T-cell (primary cell): ENCODE measurements around the gene GTSE1. TPM values are rescaled to one million over a fixed set of nuclear protein-coding genes. Genes with fewer than 3 reads are reported as not detected.
"Not testable (repeated sequence)": the region's sequence is repeated elsewhere in the genome, so short reads cannot be mapped to it uniquely, and the experiment has no call there.

ENCODE experiments used
- ATAC-seq, 4 experiments: fragments of 200-7000 bp in 3 of 4; fragments of 150-1000 bp in 1 of 4; cut with Tn5 transposase; replicated peaks in 1 of 4; 1 replicate in 3 of 4; 2 replicates in 1 of 4; pipeline ENCODE4 v1.10.0; 2021; ENCODE audit warnings: moderate library complexity in 3 of 4, mild to moderate bottlenecking in 2 of 4, moderate number of reproducible peaks in 1 of 4
- CTCF ChIA-PET, 2 donors: fragments of 300-600 bp; sonication (Branson Sonifier 250); formaldehyde crosslinking; loops; one replicate each; lab custom pipeline; 2022; ENCODE audit warnings: antibody characterized with exemption in 2 of 2; lab: Charles Lee
- POLR2A ChIA-PET, 2 donors: fragments of 300-600 bp; sonication (Branson Sonifier 250); formaldehyde crosslinking; loops; one replicate each; lab custom pipeline; 2022; ENCODE audit warnings: antibody characterized with exemption in 2 of 2; lab: Charles Lee
- DNase-seq, 35 experiments: peaks; one replicate each; pipeline versions ENCODE4 v3.0.0 to v3.0.0-alpha.2; 2013 to 2023
- H3K27ac ChIP-seq: one replicate; pipeline ENCODE4 v1.5.1; 2013; ENCODE audit warnings: low read length
- H3K27me3 ChIP-seq, 2 experiments: replicated peaks in 1 of 2; 1 replicate in 1 of 2; 2 replicates in 1 of 2; pipeline versions ENCODE4 v1.6.1 to v1.7.0; 2013; ENCODE audit warnings: low read length in 1 of 2, mixed read lengths in 1 of 2; ENCODE audit not compliant: control insufficient read depth in 2 of 2, insufficient read depth in 2 of 2; ENCODE audit errors: extremely low read depth in 1 of 2
- H3K36me3 ChIP-seq, 2 donors: 1 replicate in 1 of 2; 2 replicates in 1 of 2; pipeline versions ENCODE4 v1.6.1 to v1.7.0; 2013; ENCODE audit warnings: low read length in 1 of 2; ENCODE audit not compliant: control insufficient read depth in 2 of 2, insufficient read depth in 1 of 2; ENCODE audit errors: extremely low read depth in 1 of 2
- H3K4me1 ChIP-seq, 2 experiments: 1 replicate in 1 of 2; 2 replicates in 1 of 2; pipeline versions ENCODE4 v1.6.1 to v1.7.0; 2013; ENCODE audit warnings: low read length in 2 of 2, mixed read lengths in 1 of 2; ENCODE audit not compliant: insufficient read depth in 2 of 2, control insufficient read depth in 1 of 2; ENCODE audit errors: extremely low read depth in 1 of 2
- H3K4me3 ChIP-seq, 2 donors: 1 replicate in 1 of 2; 2 replicates in 1 of 2; pipeline versions ENCODE4 v1.5.1 to v1.7.0; 2013; ENCODE audit warnings: mild to moderate bottlenecking in 2 of 2, low read length in 1 of 2, moderate library complexity in 1 of 2; ENCODE audit not compliant: control insufficient read depth in 1 of 2; ENCODE audit errors: extremely low read depth in 1 of 2
- H3K9me3 ChIP-seq: 2 replicates; pipeline ENCODE4 v1.7.0; 2013
- H3K27ac Mint-ChIP-seq, 2 donors: one replicate each; pipeline ENCODE4 v1.8.0; 2020 to 2021; ENCODE audit warnings: mild to moderate bottlenecking in 2 of 2, mixed read lengths in 2 of 2
- H3K27me3 Mint-ChIP-seq, 2 donors: one replicate each; pipeline ENCODE4 v1.8.0; 2021 to 2022; ENCODE audit warnings: mixed read lengths in 2 of 2
- H3K36me3 Mint-ChIP-seq: one replicate; pipeline ENCODE4 v1.8.0; 2021; ENCODE audit warnings: mixed read lengths
- H3K4me1 Mint-ChIP-seq, 3 donors: one replicate each; pipeline ENCODE4 v1.8.0; 2020 to 2022; ENCODE audit warnings: mixed read lengths in 3 of 3, mild to moderate bottlenecking in 1 of 3
- H3K4me3 Mint-ChIP-seq, 3 donors: one replicate each; pipeline ENCODE4 v1.8.0; 2020 to 2022; ENCODE audit warnings: mild to moderate bottlenecking in 3 of 3, mixed read lengths in 3 of 3, moderate library complexity in 3 of 3
- H3K9me3 Mint-ChIP-seq, 3 donors: one replicate each; pipeline ENCODE4 v1.8.0; 2020 to 2022; ENCODE audit warnings: mixed read lengths in 3 of 3
- WGBS: methylation state at CpG from one replicate; pipeline ENCODE4 v1.1.5; 2013; ENCODE audit warnings: missing lambda C conversion rate; ENCODE audit not compliant: insufficient coverage; 5-methylcytosine and 5-hydroxymethylcytosine counted together
- total RNA-seq, 35 experiments: library from RNA in 6 of 35; stranded (reverse) in 6 of 35; fragments of 120-200 nt in 1 of 35; gene quantifications; one replicate each; pipeline versions ENCODE4 v1.2.1 to v1.2.4 and lab custom pipeline; 2013 to 2026

Gene GTSE1
- total RNA-seq, 5 donors from 2014 or later (not counting 1 experiment from before 2014, with no cell fraction given), result 0.44 to 1.3 (median 0.61) TPM

DNA sequence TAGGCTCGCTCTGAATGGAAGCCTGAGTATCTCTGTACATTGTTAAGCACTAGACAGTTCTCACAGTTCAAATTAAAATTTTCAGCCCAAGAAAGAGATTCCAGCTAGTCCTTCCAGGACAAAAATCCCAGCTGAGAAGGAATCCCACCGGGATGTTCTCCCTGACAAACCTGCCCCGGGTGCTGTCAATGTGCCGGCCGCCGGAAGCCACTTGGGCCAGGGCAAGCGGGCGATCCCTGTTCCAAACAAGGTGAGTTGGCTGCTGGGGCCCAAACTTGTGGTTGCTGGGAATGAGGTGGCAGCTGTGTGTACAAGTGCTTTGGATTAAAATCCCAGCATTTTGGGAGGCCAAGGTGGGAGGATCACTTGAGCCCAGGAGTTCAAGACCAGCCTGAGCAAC, 15.4 kb downstream of the GTSE1 start:
- Histone ChIP-seq H3K9me3 (no peaks in the 10 kb centered on the region), H3K27ac (no peak overlapping the region), H3K4me3 (no peak overlapping the region), H3K36me3 (no peaks in the 10 kb centered on the region), H3K4me1 (peaks cover 0 to 3% of the 10 kb centered on the region in 2 experiments), H3K27me3 (no peaks in the 10 kb centered on the region)
- DNase-seq, result no peak
- POLR2A ChIA-PET, result no interaction called here
- no peak overlapping the region for H3K27ac Mint-ChIP-seq
- CTCF ChIA-PET, result interaction anchor here in 1 of 2 donors (1.3 kb wide), 1 partner anchor 16 kb away, joined by 3 read pairs; no protein-coding TSS in a partner anchor
- 98% methylated on average over 7 of the region's 8 CpGs for WGBS
- ATAC-seq, result no peak
- no peaks in the 10 kb centered on the region for H3K27me3 Mint-ChIP-seq
- no peaks in the 10 kb centered on the region for H3K36me3 Mint-ChIP-seq
- H3K4me3 Mint-ChIP-seq, result no peak overlapping the region
- H3K4me1 Mint-ChIP-seq, result no peaks in the 10 kb centered on the region
- no peaks in the 10 kb centered on the region for H3K9me3 Mint-ChIP-seq

DNA sequence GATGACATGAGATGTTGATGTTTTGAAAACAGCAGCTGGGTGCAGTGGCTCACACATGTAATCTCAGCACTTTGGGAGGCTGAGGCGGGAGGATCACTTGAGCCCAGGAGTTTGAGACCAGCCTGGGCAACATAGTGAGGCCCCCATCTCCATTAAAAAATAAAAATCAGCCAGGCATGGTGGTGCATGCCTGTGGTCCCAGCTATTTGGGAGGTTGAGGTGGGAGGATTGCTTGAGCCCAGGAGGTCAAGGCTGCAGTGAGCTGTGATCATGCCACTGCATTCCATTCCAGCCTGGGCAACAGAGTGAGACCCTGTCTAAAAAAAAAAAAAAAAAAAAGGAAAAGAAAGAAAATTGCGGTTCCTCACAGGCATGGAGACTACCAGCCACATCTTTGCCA, 16.2 kb downstream of the GTSE1 start:
- H3K4me3 Mint-ChIP-seq, H3K27ac Mint-ChIP-seq, H3K27me3 ChIP-seq, H3K4me1 ChIP-seq, H3K27me3 Mint-ChIP-seq, H3K36me3 Mint-ChIP-seq, H3K27ac ChIP-seq, DNase-seq, H3K4me1 Mint-ChIP-seq, ATAC-seq, H3K9me3 Mint-ChIP-seq, H3K36me3 ChIP-seq, H3K9me3 ChIP-seq, H3K4me3 ChIP-seq: not testable (repeated sequence)
- no CpG with 5 or more reads among the region's 2 CpGs for WGBS
- ChIA-PET CTCF (interaction anchor here (0.7 to 1.2 kb wide), 3 partner anchors 10 to 191 kb away, joined by 3 to 4 read pairs (median 3); no protein-coding TSS in a partner anchor), POLR2A (interaction anchor here in 1 of 2 donors (0.7 kb wide), 2 partner anchors 114 to 150 kb away, joined by 5 to 6 read pairs; no protein-coding TSS in a partner anchor)

DNA sequence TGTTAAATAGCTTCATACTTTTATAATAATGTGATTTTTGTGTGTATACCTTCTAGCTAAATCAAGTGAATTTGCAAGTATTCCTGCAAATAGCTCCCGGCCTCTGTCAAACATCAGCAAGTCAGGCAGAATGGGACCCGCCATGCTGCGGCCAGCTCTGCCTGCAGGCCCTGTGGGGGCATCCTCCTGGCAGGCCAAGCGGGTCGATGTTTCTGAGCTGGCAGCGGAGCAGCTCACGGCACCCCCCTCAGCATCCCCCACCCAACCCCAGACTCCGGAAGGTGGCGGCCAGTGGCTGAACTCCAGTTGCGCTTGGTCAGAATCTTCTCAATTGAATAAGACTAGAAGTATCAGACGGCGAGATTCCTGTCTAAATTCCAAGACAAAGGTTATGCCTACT, 19.3 kb downstream of the GTSE1 start:
- DNase-seq (no peak), ATAC-seq (no peak)
- 91% methylated on average over 9 of the region's 12 CpGs for WGBS
- Mint-ChIP-seq H3K4me3 (no peak overlapping the region), H3K27ac (no peak overlapping the region), H3K27me3 (no peaks in the 10 kb centered on the region), H3K9me3 (no peaks in the 10 kb centered on the region), H3K36me3 (no peaks in the 10 kb centered on the region), H3K4me1 (no peaks in the 10 kb centered on the region)
- Histone ChIP-seq H3K36me3 (no peaks in the 10 kb centered on the region), H3K9me3 (no peaks in the 10 kb centered on the region), H3K27ac (no peak overlapping the region), H3K4me3 (no peak overlapping the region), H3K4me1 (peaks cover 0 to 3% of the 10 kb centered on the region in 2 experiments), H3K27me3 (no peaks in the 10 kb centered on the region)
- ChIA-PET CTCF (interaction anchor here (0.6 to 1.9 kb wide), 6 partner anchors 194 to 476 kb away, joined by 3 to 8 read pairs (median 3); no protein-coding TSS in a partner anchor), POLR2A (no interaction called here)

DNA sequence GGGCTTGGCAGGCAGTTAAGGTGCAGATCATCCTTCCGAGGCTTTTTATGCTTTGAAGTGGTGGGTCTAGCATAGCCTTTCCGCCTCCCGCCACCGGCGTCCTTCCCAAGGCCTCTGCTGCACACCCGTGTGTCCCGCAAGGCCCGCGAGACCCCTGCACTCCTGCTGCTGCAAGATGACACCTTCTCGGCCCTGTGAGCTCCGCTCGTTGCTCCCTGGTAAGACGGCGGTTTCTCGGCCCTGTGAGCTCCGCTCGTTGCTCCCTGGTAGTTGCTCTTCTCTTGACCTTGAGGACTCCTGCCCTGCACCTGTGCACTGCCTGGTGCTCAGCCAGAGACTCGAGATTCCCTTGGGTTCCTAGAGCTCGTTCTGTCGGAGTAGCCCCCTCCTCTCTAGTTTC, 21.0 kb downstream of the GTSE1 start:
- Mint-ChIP-seq H3K27ac (no peak overlapping the region), H3K4me3 (no peak overlapping the region), H3K4me1 (no peaks in the 10 kb centered on the region), H3K36me3 (no peaks in the 10 kb centered on the region), H3K27me3 (no peaks in the 10 kb centered on the region), H3K9me3 (no peaks in the 10 kb centered on the region)
- WGBS, result 97% methylated on average over 17 of the region's 20 CpGs
- ChIA-PET POLR2A (no interaction called here), CTCF (no interaction called here)
- H3K27ac ChIP-seq, result no peak overlapping the region
- H3K4me3 ChIP-seq, result no peak overlapping the region
- no peak for DNase-seq
- H3K4me1 ChIP-seq, result peaks cover 0 to 3% of the 10 kb centered on the region in 2 experiments
- H3K36me3 ChIP-seq, result no peaks in the 10 kb centered on the region
- ATAC-seq, result no peak
- H3K9me3 ChIP-seq, result no peaks in the 10 kb centered on the region
- H3K27me3 ChIP-seq, result no peaks in the 10 kb centered on the region

DNA sequence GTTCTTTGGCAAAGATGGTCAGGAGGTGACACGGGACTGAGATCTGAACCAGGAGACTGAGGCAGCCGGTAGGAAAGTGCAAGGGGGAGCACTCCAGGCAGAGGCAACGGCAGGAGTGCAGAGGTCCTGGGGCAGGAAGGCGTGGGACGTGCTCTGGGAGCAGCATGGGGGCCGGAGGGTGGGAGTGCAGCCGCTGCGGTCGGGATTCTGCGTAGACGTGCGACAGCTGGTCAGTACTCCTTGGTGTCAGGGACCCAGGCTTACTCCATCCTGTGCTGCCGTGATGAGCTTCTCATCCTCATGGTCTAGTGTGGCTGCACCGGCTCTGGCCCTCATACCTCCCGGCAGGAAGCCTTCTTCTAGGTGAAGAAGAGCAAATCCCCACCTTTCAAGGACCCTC, 21.9 kb downstream of the GTSE1 start:
- 97% methylated on average over 15 of the region's 15 CpGs for WGBS
- Histone ChIP-seq H3K27me3 (no peaks in the 10 kb centered on the region), H3K4me3 (no peak overlapping the region), H3K27ac (no peak overlapping the region), H3K4me1 (peaks cover 0 to 3% of the 10 kb centered on the region in 2 experiments), H3K9me3 (no peaks in the 10 kb centered on the region), H3K36me3 (no peaks in the 10 kb centered on the region)
- H3K27ac Mint-ChIP-seq, result no peak overlapping the region
- DNase-seq (no peak), ATAC-seq (no peak)
- ChIA-PET POLR2A (no interaction called here), CTCF (no interaction called here)
- no peaks in the 10 kb centered on the region for H3K9me3 Mint-ChIP-seq
- no peak overlapping the region for H3K4me3 Mint-ChIP-seq
- H3K27me3 Mint-ChIP-seq, result no peaks in the 10 kb centered on the region
- no peaks in the 10 kb centered on the region for H3K36me3 Mint-ChIP-seq
- H3K4me1 Mint-ChIP-seq, result no peaks in the 10 kb centered on the region

DNA sequence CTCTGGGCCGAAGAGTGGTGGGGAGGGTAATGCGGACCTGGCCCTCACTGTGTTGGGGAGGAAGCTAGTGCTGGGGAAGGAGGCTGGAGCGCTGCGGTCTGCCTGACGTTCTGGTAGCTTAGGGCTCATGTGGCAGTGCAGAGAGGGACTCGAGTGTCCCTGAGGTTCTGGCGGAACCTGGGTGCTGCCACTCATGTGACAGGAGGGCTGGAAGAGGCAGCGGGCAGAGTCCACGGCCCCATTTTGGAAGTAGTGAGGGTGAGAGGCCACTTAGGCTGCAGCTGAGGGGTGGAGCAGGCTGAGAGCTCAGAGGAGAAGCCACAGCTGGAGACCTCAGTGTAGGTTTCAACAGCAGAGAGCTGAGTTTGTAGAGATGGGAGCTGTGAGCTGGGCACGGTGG, 22.6 kb downstream of the GTSE1 start:
- Histone ChIP-seq H3K4me1 (peaks cover 0 to 2% of the 10 kb centered on the region in 2 experiments), H3K4me3 (no peak overlapping the region), H3K27ac (no peak overlapping the region), H3K27me3 (no peaks in the 10 kb centered on the region), H3K9me3 (no peaks in the 10 kb centered on the region), H3K36me3 (no peaks in the 10 kb centered on the region)
- WGBS, result 90% methylated on average over 9 of the region's 10 CpGs
- Mint-ChIP-seq H3K36me3 (no peaks in the 10 kb centered on the region), H3K27ac (no peak overlapping the region), H3K27me3 (no peaks in the 10 kb centered on the region), H3K9me3 (no peaks in the 10 kb centered on the region), H3K4me3 (no peak overlapping the region), H3K4me1 (no peaks in the 10 kb centered on the region)
- ChIA-PET POLR2A (no interaction called here), CTCF (interaction anchor here in 1 of 2 donors (1.1 kb wide), 1 partner anchor 198 kb away, joined by 4 read pairs; no protein-coding TSS in a partner anchor)
- DNase-seq (no peak), ATAC-seq (no peak)
